Stimulated activated CD8-positive, alpha-beta memory T cell treated with anti-CD3 and anti-CD28 coated beads, Interleukin-12 subunit alpha, Interleukin-12 subunit beta, amount 100 ng/mL, for 4 hours (primary cell): ENCODE measurements around the gene CXXC1.
A peak's percentile ranks its signal among the peaks of the same experiment; 100 is the strongest.
"Not testable (repeated sequence)": the region's sequence is repeated elsewhere in the genome, so short reads cannot be mapped to it uniquely, and the experiment has no call there.

Source experiments
- DNase-seq: peaks from one replicate; pipeline ENCODE4 v3.0.0-alpha.2; 2020; ENCODE audit warnings: low read depth

Gene CXXC1

DNA sequence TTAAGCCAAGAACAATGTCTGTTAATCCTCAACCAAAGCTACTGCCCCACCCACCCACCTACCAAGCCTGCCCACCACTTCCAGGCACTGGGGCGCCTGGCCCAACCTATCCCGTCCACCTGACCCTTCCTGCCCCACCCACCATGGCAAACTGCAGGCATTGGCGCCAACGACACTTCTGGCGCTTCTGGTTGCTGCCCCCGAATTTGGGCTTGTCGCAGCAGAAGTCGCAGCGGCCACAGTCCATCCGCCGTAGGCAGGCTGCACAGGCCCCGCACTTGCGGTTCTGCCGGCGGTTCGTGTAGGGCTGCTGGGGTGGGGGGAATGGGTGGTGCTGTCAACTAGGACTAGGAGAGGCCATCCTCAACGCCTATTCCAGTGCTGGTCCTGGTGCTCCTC, 13.4 kb downstream of the CXXC1 start:
- DNase-seq, result no peak

DNA sequence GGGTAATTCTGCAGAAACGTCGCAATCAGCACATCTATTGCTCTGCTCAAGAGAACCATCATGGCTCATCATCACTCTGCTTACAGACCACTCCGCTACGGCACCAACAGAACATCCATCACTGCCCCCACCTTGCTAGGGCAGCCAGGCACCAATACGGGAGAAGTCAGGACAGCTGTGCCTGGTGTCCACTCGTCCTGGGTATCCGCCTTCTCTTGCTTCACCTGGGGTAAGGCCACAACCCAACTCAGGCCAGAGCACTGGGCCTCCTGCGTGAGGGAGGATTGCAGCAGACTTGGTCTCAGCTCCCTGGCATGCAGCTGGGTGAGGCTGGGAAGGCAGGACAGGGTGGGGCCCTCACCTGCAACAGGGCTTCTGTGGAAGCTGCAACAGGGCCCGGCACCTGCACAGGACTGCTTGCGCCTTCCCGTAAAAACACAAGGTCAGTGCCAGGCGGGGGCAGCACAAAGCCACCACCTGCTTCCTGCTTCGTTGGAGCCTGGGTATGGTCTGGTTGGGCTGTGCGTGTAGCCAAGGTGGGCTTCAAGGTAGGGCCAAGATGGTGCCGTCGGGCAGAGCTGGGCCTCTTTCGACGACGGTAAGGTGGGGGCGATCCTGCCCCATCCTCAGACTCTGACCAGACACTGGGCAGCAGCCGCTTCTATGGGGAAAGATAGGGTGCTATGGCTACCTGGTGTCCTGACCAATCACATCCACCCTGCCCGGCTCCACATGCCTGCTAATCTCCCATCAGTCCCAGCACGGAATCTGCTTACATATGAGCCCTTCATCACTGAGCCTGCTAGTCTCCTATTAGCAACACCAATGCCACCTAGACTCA, 14.1 kb downstream of the CXXC1 start:
- no peak for DNase-seq

DNA sequence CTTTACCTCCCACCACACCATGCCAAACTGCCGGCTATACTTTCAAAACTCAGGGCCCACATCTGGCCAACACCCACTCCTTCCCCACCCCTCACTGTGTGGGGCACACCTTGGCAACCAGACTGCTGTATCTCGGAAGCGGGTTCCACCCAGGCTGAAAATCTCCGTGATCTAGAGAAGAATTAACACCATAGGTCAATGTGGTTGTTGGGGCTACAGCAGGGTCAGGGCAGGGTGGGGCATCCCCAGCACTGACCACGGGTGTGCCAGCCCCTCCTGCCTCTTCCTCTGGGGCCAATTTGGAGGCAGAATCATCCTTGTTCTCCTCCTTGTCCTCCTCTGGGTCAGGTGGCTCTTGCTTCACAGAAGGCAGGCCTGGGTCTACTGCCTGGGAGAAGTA, 14.9 kb downstream of the CXXC1 start:
- no peak for DNase-seq

DNA sequence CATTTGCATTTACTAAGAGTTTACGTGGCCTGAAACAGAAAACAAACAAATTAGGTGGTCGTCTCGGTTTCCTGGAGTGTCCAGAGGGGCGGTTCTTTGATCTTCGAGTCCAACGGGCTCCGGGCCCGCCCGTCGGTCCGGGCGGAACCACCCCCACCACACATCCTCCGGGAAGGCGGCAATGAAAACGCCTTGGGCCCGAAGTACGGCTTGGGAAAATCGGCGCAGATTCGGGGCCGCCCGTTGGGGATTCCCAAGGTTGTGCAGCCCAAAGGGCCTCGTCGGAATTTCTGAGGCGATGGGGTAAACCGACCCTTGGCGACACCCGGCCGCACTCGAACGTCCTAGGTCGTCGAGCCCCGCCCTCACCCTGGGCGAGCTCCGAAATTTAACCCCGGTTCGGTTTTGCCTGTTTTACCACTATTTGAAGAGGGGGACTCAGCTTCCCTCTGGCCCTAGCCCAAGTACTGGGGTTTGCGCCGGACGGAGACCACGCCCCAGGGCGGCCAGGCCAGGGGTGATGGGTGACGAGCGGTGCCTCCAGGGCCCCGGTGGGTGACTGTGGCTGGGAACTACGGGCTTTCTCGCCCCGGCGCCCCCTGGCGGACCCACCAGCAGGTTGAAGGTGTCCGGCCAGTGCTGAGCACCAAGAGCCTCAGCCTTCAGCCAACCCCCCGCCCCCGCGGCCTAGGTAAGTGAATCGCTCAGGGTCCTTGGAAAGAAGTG, 19.3 kb downstream of the CXXC1 start:
- DNase-seq, result peak; percentile 69

DNA sequence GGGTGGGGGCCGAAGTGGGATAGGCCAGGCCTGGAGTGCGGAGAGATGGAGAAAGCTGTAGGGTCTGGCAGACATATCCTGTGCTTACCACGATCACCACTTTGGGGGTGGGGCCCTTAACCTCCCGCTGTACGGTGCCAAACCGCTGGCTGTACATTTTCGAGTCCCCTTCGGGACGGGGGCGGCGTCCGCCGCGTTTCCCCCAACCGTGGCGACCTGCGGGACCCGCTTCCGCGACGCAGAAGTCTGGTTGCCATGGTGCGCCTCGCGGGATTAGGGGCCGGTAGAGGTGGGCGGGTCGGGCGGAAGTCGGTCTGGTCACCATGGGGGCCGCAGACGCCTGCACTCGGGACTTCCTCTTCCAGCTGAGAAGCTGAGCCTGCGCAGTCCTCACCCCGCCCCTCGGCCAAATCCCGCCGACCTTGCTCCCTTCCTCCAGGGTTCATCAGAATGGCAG, 21.2 kb downstream of the CXXC1 start, which contains the start of gene CFAP53:
TSS of gene CFAP53 (minus strand) at position 248 of the 457 bp plus-strand sequence. CDS start at position 157, 91 bp downstream.
- peak; percentile 81 for DNase-seq

DNA sequence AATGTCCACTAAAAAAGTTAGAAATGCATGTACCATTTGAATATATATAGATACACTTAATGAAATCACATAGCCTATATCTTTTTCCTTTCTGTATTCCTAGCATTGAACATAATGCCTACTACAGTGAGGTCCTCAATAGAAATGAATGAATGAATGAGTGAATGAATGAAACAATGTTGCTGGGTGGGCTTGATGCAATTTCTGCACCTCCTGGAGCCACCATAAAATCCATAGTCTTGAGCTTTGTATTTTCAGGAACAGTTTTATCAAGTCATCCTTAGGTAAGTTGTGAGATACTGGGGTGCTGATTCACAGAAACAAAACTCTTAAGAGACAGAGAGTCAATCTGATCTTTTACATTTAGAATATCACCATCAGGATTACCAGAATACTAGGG, 24.5 kb downstream of the CXXC1 start:
- no peak for DNase-seq

DNA sequence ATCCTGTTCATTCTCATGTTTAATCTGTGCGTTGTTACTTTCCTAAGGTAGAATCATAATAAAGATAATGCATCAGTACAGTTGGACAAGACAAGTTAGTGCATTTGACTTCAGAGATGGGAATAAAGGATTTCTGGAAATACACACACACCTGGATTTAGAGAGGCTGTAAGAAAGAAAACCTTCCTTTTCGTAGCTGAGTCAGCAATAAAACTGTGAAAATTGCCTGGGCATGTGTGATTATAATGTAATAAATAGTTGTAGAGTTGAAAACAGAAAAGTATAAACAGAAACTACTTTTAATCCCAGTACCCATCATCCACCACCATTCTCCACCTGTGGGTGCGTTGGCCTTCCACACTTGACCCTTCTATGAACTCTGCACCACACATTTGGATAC, 36.6 kb downstream of the CXXC1 start:
- no peak for DNase-seq

DNA sequence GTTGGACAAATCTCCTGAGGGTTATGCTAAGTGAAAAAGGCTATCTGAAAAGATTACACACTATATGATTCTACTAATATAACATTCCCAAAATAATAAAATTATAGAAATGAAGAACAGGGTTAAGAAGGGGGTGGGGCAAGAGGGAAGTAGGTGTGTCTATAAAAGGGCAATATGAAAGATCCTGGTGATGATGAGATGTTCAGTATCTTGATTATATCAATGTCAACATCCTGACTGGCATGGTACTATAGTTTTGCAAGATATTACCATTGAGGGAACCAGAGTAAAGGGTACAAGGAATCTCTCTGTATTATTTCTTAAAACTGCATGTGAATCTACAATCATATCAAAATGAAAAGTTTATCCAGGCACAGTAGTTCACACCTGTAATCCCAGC, 37.9 kb downstream of the CXXC1 start:
- no peak for DNase-seq

DNA sequence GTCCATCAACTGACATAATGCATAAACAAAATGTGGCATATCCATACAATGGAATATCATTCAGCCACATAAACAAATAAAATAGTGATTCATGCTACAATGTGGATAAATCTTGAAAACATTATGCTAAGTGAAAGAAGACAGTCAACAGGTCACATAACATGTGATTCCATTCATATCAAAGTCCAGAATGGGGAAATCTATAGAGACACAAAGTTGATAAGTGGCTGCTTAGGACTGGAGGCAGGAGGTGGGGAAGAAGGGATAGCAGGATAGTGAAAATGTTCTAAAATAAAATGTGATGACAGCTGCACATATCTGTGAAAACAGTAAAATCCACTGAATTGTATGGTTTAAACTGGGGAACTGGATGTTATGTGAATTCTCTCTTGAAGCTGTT, 39.9 kb downstream of the CXXC1 start:
- no peak for DNase-seq

DNA sequence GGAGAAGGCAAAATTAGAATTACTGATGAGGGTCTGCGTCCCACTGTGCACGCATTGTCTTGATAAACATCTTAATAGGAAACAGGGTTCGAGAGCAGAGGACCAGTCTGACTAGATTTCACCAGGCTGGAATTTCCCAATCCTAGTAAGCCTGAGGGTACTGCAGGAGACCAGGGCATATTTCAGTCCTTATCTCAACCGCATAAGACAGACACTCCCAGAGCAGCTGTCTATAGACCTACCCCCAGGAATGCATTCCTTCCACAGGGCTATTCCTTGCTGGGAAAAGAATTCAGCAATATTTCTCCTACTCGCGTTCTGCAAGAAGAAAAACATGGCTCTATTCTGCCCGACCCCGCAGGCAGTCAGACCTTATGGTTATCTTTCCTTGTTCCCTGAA, 45.7 kb downstream of the CXXC1 start:
- DNase-seq, result not testable (repeated sequence)

DNA sequence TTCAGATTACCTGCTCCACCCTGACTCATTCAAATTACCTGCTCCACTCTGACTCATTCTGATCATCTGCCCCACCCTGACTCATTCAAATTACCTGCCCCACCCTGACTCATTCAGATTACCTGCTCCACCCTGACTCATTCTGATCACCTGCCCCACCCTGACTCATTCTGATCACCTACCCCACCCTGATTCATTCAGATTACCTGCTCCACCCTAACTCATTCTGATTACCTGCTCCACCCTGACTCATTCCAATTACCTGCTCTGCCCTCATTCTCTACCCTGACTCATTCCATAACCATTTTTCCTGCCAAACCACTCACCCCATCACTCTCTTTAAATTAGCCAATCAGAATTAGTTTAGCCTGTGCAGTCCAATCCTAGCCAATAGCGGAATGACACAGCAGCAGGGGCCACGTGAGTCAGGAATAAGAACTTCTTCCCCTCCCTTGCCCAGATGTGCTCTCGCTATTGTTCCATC, 47.4 kb downstream of the CXXC1 start:
- DNase-seq, result no peak

DNA sequence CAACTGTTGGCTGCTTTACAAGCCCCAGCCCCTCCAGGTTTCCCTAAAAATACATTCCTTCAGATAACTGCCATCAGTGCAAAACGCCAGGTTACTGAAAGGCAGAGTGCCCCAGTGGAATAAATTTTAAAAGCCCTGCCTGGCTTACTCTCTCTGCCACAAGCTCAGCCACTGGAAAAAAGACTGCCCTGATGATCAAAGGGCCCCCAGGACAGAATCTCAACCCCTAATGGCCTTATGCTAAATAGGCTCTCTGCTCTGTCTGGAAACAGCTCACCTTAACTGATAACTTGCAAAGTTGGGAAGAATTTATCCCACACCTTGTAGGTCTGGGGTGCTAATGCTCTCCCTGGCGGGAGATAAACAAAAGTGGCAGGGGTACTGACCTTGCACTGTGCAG, 55.1 kb downstream of the CXXC1 start:
- no peak for DNase-seq
